Cardiac muscle cell (in vitro differentiated cells and primary cell): Measurements from ENCODE around the gene SHISA9. TPM values are rescaled to one million over a fixed set of nuclear protein-coding genes. Genes with fewer than 3 reads are reported as not detected.

Experiments used
- DNase-seq, 2 donors: peaks; one replicate each; pipeline versions ENCODE4 v3.0.0 to v3.0.0-alpha.2; 2010 to 2017; ENCODE audit warnings: low read depth in 1 of 2, low spot score in 1 of 2
- H3K27ac ChIP-seq: fragments of 200-600 bp; sonication (generic); 2 replicates; pipeline ENCODE4 v1.5.1; 2016
- H3K27me3 ChIP-seq: fragments of 200-600 bp; sonication (generic); 2 replicates; pipeline ENCODE4 v1.6.0; 2016; ENCODE audit warnings: control low read depth
- H3K36me3 ChIP-seq: fragments of 200-600 bp; sonication (generic); 2 replicates; pipeline ENCODE4 v1.5.1; 2016; ENCODE audit warnings: control low read depth
- H3K4me1 ChIP-seq: fragments of 200-600 bp; sonication (generic); 2 replicates; pipeline ENCODE4 v1.8.1; 2017; ENCODE audit warnings: low read depth, mild to moderate bottlenecking, mixed run types
- H3K4me3 ChIP-seq: fragments of 200-600 bp; sonication (generic); 2 replicates; pipeline ENCODE4 v1.5.1; 2016; ENCODE audit warnings: mild to moderate bottlenecking
- H3K9me3 ChIP-seq: fragments of 200-600 bp; sonication (generic); 2 replicates; pipeline ENCODE4 v1.5.1; 2017; ENCODE audit warnings: low read depth, mild to moderate bottlenecking, control low read depth
- polyA plus RNA-seq: library from polyadenylated mRNA; unstranded; fragments of >200 nt; fragmentation: Nextera tagmentation; extraction: Ambion mirVana; gene quantifications from 2 replicates; pipeline ENCODE4 v1.2.1, GENCODE V29; 2016
- total RNA-seq: library from RNA; depleted of rRNA; stranded (reverse); fragments of >200 nt; gene quantifications from 2 replicates; pipeline ENCODE4 v1.2.3, GENCODE V29; 2016
- TF ChIP-seq, protein P1 (sequence below): IDR thresholded peaks from 2 replicates; pipeline ENCODE4 v1.5.1; 2012; ENCODE audit warnings: low read depth, mild to moderate bottlenecking, low read length

Gene SHISA9
- total and polyA plus RNA-seq, 2 experiments from 2014 or later, result 0.03 TPM; not detected in 1

DNA sequence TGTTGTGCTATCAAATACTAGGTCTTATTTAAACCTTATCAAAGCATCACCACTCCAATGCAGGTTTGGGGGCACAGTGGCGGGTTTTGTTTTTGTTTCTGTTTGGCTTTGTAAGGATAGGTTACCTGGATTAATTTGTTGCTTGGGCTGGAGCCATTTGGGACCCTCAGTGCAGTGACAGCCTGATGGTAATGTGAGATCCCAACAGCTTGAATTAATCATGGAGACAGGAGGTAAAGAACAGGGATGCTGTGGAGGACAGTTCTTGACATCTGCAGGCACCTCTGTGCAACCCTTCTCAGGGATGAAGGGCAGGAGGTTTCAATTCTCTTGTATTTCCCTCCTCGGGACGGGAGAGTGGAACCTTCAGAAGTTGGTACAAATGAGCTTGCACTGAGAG lies 40.5 kb downstream of the SHISA9 start:
- TF ChIP-seq, protein P1, sequence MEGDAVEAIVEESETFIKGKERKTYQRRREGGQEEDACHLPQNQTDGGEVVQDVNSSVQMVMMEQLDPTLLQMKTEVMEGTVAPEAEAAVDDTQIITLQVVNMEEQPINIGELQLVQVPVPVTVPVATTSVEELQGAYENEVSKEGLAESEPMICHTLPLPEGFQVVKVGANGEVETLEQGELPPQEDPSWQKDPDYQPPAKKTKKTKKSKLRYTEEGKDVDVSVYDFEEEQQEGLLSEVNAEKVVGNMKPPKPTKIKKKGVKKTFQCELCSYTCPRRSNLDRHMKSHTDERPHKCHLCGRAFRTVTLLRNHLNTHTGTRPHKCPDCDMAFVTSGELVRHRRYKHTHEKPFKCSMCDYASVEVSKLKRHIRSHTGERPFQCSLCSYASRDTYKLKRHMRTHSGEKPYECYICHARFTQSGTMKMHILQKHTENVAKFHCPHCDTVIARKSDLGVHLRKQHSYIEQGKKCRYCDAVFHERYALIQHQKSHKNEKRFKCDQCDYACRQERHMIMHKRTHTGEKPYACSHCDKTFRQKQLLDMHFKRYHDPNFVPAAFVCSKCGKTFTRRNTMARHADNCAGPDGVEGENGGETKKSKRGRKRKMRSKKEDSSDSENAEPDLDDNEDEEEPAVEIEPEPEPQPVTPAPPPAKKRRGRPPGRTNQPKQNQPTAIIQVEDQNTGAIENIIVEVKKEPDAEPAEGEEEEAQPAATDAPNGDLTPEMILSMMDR, result no peak
- no peak for DNase-seq
- Histone ChIP-seq H3K27me3 (no peaks in the 10 kb centered on the region), H3K9me3 (no peaks in the 10 kb centered on the region), H3K4me3 (no peak overlapping the region), H3K4me1 (no peaks in the 10 kb centered on the region), H3K36me3 (no peaks in the 10 kb centered on the region), H3K27ac (no peak overlapping the region)

DNA sequence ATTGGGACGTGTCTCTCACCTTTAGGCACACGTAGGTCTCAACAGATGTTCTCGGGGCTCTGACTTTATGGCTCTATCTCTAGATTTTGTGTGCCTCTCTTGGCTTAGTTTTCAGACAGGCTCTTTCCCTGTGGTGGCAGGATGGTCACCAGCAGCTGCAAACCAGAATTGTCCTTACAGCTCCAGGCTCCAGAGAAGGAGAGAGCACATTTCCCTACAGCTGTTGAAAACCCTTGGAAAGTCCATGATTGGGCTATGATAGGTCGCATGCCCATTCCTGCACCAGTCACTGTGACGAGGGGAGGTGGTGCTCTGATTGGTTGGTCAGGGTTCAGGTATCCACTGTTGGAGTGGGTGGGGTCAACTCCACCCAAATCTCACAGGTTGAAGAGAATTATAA lies 41.5 kb downstream of the SHISA9 start:
- Histone ChIP-seq H3K36me3 (no peaks in the 10 kb centered on the region), H3K9me3 (no peaks in the 10 kb centered on the region), H3K4me1 (no peaks in the 10 kb centered on the region), H3K4me3 (no peak overlapping the region), H3K27ac (no peak overlapping the region), H3K27me3 (no peaks in the 10 kb centered on the region)
- TF ChIP-seq, protein P1, result no peak
- DNase-seq, result no peak

DNA sequence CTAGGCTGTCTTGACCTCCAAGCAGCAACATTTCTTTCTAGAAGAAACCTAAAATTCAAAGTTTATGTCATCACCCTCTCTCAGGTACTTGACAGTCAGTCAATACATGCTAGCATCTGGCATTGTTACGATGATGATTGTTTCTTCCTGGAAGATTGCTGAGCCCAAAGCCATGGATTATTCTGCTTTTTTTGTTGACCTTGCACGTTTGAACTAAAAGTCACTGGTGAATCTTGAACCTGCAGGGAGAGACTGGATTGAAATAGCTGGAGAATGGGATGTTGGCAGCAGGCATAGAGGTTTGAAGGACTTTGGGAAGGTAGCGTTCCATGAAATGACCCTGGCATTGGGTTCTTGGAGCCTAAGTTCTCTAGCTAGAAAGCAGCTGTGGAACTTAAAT lies 42.9 kb downstream of the SHISA9 start:
- DNase-seq, result no peak
- Histone ChIP-seq H3K27me3 (no peaks in the 10 kb centered on the region), H3K9me3 (no peaks in the 10 kb centered on the region), H3K36me3 (no peaks in the 10 kb centered on the region), H3K4me3 (no peak overlapping the region), H3K27ac (no peak overlapping the region), H3K4me1 (no peaks in the 10 kb centered on the region)
- TF ChIP-seq, protein P1, result no peak

DNA sequence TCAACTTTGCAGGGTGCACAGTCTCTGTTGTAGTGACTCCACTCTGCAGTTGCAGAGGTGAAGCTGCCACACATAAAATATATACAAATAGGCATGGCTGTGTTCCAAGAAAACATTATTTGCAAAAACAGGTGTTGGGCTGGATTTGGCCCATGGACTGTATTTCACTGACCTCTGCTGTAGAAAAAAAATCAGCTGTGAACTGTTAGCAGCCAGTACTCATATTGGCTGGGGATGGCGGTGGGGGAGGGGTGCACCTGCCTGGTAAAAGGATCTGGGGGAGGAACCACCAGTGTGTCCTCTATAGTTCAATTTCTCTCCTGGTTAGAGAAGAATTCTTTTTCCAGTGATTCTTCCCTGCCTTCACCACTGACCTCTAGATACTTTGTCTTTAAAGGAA lies 50.0 kb downstream of the SHISA9 start:
- TF ChIP-seq, protein P1, result no peak
- Histone ChIP-seq H3K27me3 (no peaks in the 10 kb centered on the region), H3K4me1 (no peaks in the 10 kb centered on the region), H3K9me3 (no peaks in the 10 kb centered on the region), H3K36me3 (no peaks in the 10 kb centered on the region), H3K27ac (no peak overlapping the region), H3K4me3 (no peak overlapping the region)
- DNase-seq, result no peak

DNA sequence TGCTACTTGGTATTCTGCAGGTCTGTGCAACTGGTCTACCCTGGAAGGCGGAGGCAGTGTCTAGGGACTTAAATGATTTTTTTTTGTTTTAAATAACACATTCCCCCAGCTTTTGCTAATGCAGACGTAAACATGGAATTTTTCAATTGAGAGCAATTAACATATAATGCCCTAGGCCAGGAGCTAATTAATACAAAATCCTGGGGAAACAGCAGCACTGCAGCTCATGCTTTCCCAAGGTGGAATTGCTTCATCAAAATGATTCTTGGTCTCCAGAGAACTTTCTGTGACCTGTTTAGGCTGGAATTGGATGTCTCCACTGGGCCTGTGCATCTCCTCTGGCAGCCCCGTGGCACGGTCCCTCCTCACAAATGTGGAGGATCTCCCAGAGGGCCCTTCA lies 50.6 kb downstream of the SHISA9 start:
- DNase-seq, result no peak
- Histone ChIP-seq H3K27me3 (no peaks in the 10 kb centered on the region), H3K4me3 (no peak overlapping the region), H3K4me1 (no peaks in the 10 kb centered on the region), H3K27ac (no peak overlapping the region), H3K36me3 (no peaks in the 10 kb centered on the region), H3K9me3 (no peaks in the 10 kb centered on the region)
- TF ChIP-seq, protein P1, result no peak

DNA sequence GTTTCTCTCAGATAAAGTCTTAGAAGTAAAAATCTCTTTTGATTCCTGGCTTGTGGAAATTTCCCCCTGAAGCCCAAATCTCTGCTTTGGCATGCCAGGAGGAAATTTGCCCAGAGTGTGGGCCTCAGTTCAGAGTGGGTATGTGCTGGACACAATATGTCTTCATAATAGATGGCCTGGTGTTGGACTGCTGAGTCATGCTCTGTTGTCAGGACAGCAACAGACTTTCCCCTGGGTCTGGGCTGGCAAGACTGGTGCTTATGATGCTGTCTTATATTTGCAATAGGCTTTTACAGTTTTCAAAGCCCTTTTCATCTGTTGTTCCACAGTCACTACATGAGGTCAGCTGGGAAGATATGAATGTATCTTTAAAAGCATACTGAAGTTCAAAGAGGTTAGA lies 57.0 kb downstream of the SHISA9 start:
- DNase-seq, result no peak
- Histone ChIP-seq H3K27ac (no peak overlapping the region), H3K27me3 (no peaks in the 10 kb centered on the region), H3K9me3 (no peaks in the 10 kb centered on the region), H3K4me3 (no peak overlapping the region), H3K36me3 (no peaks in the 10 kb centered on the region), H3K4me1 (no peaks in the 10 kb centered on the region)
- TF ChIP-seq, protein P1, result no peak
